Measurements from ENCODE around the gene LIM2. TPM values are rescaled to one million over a fixed set of nuclear protein-coding genes. Genes with fewer than 3 reads are reported as not detected.

The LIM2 gene
- total and polyA plus RNA-seq, 9 of the 15 experiments (the other 6 are each of a cell fraction or from before 2014, with no cell fraction given): 0.07 to 0.45 (median 0.18) TPM; not detected in 4

- peak; percentile 92 for TF ChIP-seq TBP (optimal IDR thresholded peaks at IDR 0.05; ENCODE audit: low read depth, low read length)
- TF ChIP-seq RBM22 (IDR thresholded peaks at IDR 0.05; ENCODE audit: low read depth, low read length, poor library complexity, severe bottlenecking): no peak
- no peak for TF ChIP-seq ZBTB1 (CRISPR knock-in tag; IDR thresholded peaks at IDR 0.05; ENCODE audit: borderline replicate concordance, low read depth)
- TF ChIP-seq, protein P1, sequence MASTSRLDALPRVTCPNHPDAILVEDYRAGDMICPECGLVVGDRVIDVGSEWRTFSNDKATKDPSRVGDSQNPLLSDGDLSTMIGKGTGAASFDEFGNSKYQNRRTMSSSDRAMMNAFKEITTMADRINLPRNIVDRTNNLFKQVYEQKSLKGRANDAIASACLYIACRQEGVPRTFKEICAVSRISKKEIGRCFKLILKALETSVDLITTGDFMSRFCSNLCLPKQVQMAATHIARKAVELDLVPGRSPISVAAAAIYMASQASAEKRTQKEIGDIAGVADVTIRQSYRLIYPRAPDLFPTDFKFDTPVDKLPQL (IDR thresholded peaks at IDR 0.05; ENCODE audit: extremely low read depth, insufficient read length): peak; percentile 87
- TF ChIP-seq ZNF717 (CRISPR knock-in tag; IDR thresholded peaks at IDR 0.05): no peak
- no peak for TF ChIP-seq PTBP1 (IDR thresholded peaks at IDR 0.05; ENCODE audit: low read depth, low read length)
- no peak for TF ChIP-seq RUNX1 (IDR thresholded peaks at IDR 0.05; ENCODE audit: low read depth)
- peak; percentile 89 to 90 for TF ChIP-seq NRF1 (conservative IDR thresholded peaks at IDR 0.05 in 1 of 2, IDR thresholded peaks at IDR 0.05 in 1 of 2)
- TF ChIP-seq ETV6 (IDR thresholded peaks at IDR 0.05; ENCODE audit: borderline replicate concordance in 1 of 2, low read depth in 2 of 2, low read length in 1 of 2): no peak
- no peak for TF ChIP-seq ETV6 (CRISPR knock-in tag; IDR thresholded peaks at IDR 0.05; ENCODE audit: borderline replicate concordance)
- no peak for TF ChIP-seq ZNF143 (CRISPR knock-in tag; IDR thresholded peaks at IDR 0.05)
- no peak for TF ChIP-seq ZNF766 (CRISPR knock-in tag; conservative IDR thresholded peaks at IDR 0.05)
- no peak for TF ChIP-seq KLF16 (IDR thresholded peaks at IDR 0.05)
- TF ChIP-seq, protein P2, sequence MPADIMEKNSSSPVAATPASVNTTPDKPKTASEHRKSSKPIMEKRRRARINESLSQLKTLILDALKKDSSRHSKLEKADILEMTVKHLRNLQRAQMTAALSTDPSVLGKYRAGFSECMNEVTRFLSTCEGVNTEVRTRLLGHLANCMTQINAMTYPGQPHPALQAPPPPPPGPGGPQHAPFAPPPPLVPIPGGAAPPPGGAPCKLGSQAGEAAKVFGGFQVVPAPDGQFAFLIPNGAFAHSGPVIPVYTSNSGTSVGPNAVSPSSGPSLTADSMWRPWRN (IDR thresholded peaks at IDR 0.05; ENCODE audit: low read depth): no peak
- no peak for TF ChIP-seq CBFB (CRISPR knock-in tag; IDR thresholded peaks at IDR 0.05)
- no peak for TF ChIP-seq HNRNPK (IDR thresholded peaks at IDR 0.05; ENCODE audit: low read depth, low read length, poor library complexity, severe bottlenecking)
- TF ChIP-seq, protein P3, sequence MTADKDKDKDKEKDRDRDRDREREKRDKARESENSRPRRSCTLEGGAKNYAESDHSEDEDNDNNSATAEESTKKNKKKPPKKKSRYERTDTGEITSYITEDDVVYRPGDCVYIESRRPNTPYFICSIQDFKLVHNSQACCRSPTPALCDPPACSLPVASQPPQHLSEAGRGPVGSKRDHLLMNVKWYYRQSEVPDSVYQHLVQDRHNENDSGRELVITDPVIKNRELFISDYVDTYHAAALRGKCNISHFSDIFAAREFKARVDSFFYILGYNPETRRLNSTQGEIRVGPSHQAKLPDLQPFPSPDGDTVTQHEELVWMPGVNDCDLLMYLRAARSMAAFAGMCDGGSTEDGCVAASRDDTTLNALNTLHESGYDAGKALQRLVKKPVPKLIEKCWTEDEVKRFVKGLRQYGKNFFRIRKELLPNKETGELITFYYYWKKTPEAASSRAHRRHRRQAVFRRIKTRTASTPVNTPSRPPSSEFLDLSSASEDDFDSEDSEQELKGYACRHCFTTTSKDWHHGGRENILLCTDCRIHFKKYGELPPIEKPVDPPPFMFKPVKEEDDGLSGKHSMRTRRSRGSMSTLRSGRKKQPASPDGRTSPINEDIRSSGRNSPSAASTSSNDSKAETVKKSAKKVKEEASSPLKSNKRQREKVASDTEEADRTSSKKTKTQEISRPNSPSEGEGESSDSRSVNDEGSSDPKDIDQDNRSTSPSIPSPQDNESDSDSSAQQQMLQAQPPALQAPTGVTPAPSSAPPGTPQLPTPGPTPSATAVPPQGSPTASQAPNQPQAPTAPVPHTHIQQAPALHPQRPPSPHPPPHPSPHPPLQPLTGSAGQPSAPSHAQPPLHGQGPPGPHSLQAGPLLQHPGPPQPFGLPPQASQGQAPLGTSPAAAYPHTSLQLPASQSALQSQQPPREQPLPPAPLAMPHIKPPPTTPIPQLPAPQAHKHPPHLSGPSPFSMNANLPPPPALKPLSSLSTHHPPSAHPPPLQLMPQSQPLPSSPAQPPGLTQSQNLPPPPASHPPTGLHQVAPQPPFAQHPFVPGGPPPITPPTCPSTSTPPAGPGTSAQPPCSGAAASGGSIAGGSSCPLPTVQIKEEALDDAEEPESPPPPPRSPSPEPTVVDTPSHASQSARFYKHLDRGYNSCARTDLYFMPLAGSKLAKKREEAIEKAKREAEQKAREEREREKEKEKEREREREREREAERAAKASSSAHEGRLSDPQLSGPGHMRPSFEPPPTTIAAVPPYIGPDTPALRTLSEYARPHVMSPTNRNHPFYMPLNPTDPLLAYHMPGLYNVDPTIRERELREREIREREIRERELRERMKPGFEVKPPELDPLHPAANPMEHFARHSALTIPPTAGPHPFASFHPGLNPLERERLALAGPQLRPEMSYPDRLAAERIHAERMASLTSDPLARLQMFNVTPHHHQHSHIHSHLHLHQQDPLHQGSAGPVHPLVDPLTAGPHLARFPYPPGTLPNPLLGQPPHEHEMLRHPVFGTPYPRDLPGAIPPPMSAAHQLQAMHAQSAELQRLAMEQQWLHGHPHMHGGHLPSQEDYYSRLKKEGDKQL (CRISPR knock-in tag; IDR thresholded peaks at IDR 0.05; ENCODE audit: borderline replicate concordance): no peak
- no peak for TF ChIP-seq BDP1 (IDR thresholded peaks at IDR 0.05; ENCODE audit: insufficient read depth, insufficient read length)
- peak; percentile 51; the same call in 1 of the 2 replicates for TF ChIP-seq NCOA1 (IDR thresholded peaks at IDR 0.05; ENCODE audit: low read depth)
- no peak for TF ChIP-seq CBFA2T2 (conservative IDR thresholded peaks at IDR 0.05)
- peak; percentile 51; the same call in 1 of the 2 replicates for TF ChIP-seq NBN (IDR thresholded peaks at IDR 0.05; ENCODE audit: low read depth)
- TF ChIP-seq HDAC8 (tag; IDR thresholded peaks at IDR 0.05): no peak
- no peak for TF ChIP-seq MAFF (IDR thresholded peaks at IDR 0.05; ENCODE audit: low read length)
These were observed 21.2 kb downstream of the LIM2 start (continued) for GRCh38 chr19:51366389-51367254.
